Testis (tissue), 3 donors: ENCODE data around the gene RNU6-7. TPM values are rescaled to one million over a fixed set of nuclear protein-coding genes. Genes with fewer than 3 reads are reported as not detected.

Experiments
- DNase-seq: peaks from one replicate; pipeline ENCODE4 v3.0.0-alpha.2; 2019
- H3K27ac ChIP-seq, 2 donors: fragments of 200-600 bp; sonication (generic); one replicate each; pipeline ENCODE4 v1.5.1; 2019
- H3K27me3 ChIP-seq: fragments of 200-600 bp; sonication (generic); one replicate; pipeline ENCODE4 v1.5.1; 2019
- H3K36me3 ChIP-seq: fragments of 200-600 bp; sonication (generic); one replicate; pipeline ENCODE4 v1.5.1; 2017; ENCODE audit warnings: low read depth; ENCODE audit errors: missing control alignments
- H3K4me1 ChIP-seq: fragments of 200-600 bp; sonication (generic); one replicate; pipeline ENCODE4 v1.5.1; 2019
- H3K4me3 ChIP-seq, 2 donors: fragments of 200-600 bp; sonication (generic); one replicate each; pipeline ENCODE4 v1.5.1; 2017 to 2019
- H3K9me3 ChIP-seq: fragments of 200-600 bp; sonication (generic); one replicate; pipeline ENCODE4 v1.5.1; 2017
- POLR2A ChIP-seq: fragments of 450-650 bp; IDR thresholded peaks from one replicate; pipeline ENCODE4 v1.6.1; 2017; ENCODE audit warnings: antibody characterized with exemption, mild to moderate bottlenecking, moderate library complexity
- WGBS, 2 donors: methylation state at CpG; one replicate each; pipeline ENCODE4 v1.1.5; 2018; 5-methylcytosine and 5-hydroxymethylcytosine counted together
- intact Hi-C: fragments of 100-400 bp; cut with DNase I; formaldehyde crosslinking; loops from one replicate; pipeline ENCODE4 v1.15.1; 2023; ENCODE audit warnings: low total_unique reads
- polyA plus RNA-seq: library from polyadenylated mRNA; stranded (reverse); fragments of 350-450 nt; fragmentation: Illumina TruSeq; extraction: RNeasy Lipid Tissue Mini Kit (QIAGEN cat#74804); gene quantifications from one replicate; pipeline ENCODE4 v1.2.3, GENCODE V29; 2014; ENCODE audit warnings: low read depth, low replicate concordance; ENCODE audit not compliant: insufficient read depth
- total RNA-seq, 2 donors: library from RNA; depleted of rRNA; stranded (reverse); fragments of >200 nt; gene quantifications; one replicate each; pipeline ENCODE4 v1.2.3, GENCODE V29; 2016
- TF ChIP-seq, protein P1 (sequence below), 3 experiments: fragments of 450-650 bp in 2 of 3; fragments of 200-600 bp in 1 of 3; sonication (generic) in 1 of 3; IDR thresholded peaks; one replicate each; pipeline ENCODE4 v1.5.1; 2016 to 2019; ENCODE audit warnings: antibody characterized with exemption in 3 of 3, mild to moderate bottlenecking in 2 of 3, moderate library complexity in 1 of 3

The RNU6-7 gene
- total and polyA plus RNA-seq, 3 donors from 2014 or later, result not detected

DNA sequence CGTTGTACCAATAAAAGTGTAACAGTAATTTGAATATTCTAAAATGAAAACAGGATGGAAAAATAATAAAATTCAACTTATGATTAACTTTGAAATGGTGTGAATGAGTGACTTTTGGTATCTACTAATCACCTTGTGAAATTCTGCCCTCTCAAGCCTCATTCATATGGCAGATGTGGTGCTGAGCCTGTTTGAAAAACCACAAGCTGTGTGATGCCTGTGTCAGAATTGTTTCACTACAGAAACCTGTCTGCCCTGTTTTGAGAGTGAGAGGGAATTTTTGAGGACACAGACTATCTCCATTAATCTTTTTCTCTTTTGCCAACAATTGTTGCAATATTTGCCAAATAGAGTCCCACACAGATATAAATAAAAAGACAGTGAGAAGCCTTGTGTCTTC lies 3.9 kb upstream of the RNU6-7 start:
- H3K27me3 ChIP-seq, result no peaks in the 10 kb centered on the region
- TF ChIP-seq, protein P1, sequence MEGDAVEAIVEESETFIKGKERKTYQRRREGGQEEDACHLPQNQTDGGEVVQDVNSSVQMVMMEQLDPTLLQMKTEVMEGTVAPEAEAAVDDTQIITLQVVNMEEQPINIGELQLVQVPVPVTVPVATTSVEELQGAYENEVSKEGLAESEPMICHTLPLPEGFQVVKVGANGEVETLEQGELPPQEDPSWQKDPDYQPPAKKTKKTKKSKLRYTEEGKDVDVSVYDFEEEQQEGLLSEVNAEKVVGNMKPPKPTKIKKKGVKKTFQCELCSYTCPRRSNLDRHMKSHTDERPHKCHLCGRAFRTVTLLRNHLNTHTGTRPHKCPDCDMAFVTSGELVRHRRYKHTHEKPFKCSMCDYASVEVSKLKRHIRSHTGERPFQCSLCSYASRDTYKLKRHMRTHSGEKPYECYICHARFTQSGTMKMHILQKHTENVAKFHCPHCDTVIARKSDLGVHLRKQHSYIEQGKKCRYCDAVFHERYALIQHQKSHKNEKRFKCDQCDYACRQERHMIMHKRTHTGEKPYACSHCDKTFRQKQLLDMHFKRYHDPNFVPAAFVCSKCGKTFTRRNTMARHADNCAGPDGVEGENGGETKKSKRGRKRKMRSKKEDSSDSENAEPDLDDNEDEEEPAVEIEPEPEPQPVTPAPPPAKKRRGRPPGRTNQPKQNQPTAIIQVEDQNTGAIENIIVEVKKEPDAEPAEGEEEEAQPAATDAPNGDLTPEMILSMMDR (IDR thresholded peaks at IDR 0.05), result no peak
- no peak for TF ChIP-seq POLR2A
- DNase-seq, result no peak
- H3K9me3 ChIP-seq, result no peaks in the 10 kb centered on the region
- H3K36me3 ChIP-seq, result no peaks in the 10 kb centered on the region
- no peak overlapping the region for H3K27ac ChIP-seq
- whole genome bisulfite sequencing, 2 donors, result 79 to 80% methylated on average over 1 of the region's 1 CpG
- intact Hi-C loops, result no loop called here
- H3K4me1 ChIP-seq, result no peaks in the 10 kb centered on the region
- no peak overlapping the region for H3K4me3 ChIP-seq

DNA sequence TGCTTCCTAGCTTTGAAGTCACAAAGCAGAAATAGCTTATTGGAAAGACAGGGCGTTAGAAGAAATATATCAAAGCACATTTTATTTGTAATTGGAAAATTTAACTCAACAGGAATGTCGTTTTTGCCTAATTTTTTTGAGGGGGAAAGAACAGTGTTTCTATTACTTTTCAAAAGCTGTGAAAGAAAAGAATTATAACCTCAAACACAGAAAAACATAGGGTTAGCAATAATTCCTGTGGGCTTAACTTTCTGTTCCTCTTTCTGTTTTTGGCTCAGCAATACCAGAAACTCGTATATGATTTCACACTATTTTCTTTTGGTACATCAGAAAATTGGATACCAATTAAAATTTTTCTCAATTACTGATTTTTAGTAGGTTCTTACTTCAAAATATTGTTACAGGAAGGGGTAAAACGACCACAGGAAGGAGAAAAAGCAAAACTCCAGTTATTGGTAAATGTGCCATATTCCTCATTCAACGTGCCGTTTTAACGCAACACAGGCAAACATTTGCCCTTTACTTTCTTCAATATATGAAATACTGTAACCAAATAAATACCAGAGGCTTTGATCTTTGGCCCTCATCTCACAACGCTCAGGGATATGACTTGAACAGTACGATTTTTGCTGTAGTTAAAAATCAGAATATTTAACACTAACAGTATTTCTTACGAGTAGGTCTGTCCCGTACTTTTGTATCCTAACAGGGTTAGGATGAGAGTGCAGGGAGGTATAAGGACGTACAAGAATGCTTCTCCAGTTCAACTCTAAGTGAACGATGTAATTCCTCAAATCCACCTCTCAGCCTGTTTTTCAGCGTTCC lies 1.3 kb upstream of the RNU6-7 start:
- Histone ChIP-seq H3K4me1 (no peaks in the 10 kb centered on the region), H3K27ac (peak overlapping the region; percentile 89 to 97), H3K27me3 (no peaks in the 10 kb centered on the region), H3K9me3 (no peaks in the 10 kb centered on the region), H3K36me3 (no peaks in the 10 kb centered on the region), H3K4me3 (peak overlapping the region; percentile 82 to 96)
- DNase-seq, result no peak
- intact Hi-C loops, result no loop called here
- TF ChIP-seq, protein P1 (IDR thresholded peaks at IDR 0.05), result no peak
- no peak for TF ChIP-seq POLR2A
- WGBS, 2 donors, result 5 to 7% methylated on average over 13 to 14 of the region's 14 CpGs

DNA sequence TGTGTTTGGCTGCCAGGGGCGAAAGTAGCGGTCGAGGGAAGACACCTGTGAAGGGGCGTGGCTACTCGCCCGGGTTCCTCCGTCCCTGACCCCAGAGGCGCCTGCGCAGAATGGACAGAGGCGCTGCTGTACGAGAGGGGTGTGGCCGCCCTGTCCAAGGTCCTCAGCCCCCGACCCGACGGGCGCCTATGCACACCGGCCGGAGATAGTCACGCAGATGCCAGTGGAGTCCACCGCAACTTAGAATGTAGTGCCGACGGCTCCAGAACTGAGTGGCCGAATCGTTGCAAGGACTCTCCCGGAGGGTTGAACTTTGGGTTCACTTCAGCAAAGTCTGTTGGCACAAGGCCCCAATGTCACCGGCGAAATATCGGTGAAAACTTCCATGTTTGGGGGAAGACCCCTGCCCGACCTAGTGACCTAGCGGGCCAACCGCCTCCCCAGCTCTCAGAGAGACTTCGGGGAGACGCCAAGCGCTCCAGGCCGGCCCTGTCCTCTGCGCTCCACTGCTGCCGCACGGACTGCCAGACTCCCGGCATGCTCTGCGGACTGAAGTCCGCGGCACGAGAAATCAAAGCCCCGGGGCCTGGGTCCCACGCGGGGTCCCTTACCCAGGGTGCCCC lies 541 bp upstream of the RNU6-7 start:
- Histone ChIP-seq H3K36me3 (no peaks in the 10 kb centered on the region), H3K4me3 (peak overlapping the region; percentile 82 to 96), H3K9me3 (no peaks in the 10 kb centered on the region), H3K27ac (peak overlapping the region; percentile 89 to 97), H3K27me3 (no peaks in the 10 kb centered on the region), H3K4me1 (no peaks in the 10 kb centered on the region)
- peak; percentile 95 for DNase-seq
- intact Hi-C loops, result no loop called here
- WGBS, 2 donors, result 1% methylated on average over 18 to 46 of the region's 46 CpGs
- TF ChIP-seq POLR2A, result no peak
- TF ChIP-seq, protein P1 (IDR thresholded peaks at IDR 0.05), result no peak

DNA sequence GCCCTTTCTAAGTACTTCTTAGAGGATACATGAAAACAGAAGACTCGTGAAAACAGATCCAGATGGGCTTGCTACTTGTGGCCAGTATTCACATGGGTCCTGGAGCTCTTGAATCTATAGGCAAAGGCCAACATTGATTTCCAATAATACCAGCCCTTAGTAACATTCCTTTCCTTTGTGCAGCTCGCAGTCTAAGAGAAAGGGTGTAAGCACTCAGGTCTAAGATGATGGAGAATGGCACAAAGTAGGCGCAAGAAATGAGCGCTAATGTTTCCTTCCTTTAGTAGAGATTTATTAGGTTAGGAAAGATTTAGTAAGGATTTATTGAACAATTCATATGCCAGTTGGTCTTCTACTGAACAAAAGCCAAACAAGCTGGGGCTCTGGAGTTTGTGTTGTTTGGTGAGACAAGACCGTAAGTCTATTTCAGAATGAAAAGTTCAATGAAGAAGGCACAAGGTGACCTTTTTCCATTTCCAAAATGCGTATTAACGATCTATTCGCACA lies 699 bp downstream of the RNU6-7 start:
- 1 to 2% methylated on average over 8 of the region's 8 CpGs for WGBS, 2 donors
- peak overlapping the region; percentile 89 to 97 for H3K27ac ChIP-seq
- H3K9me3 ChIP-seq, result no peaks in the 10 kb centered on the region
- peak overlapping the region; percentile 82 to 96 for H3K4me3 ChIP-seq
- DNase-seq, result peak; percentile 18
- H3K36me3 ChIP-seq, result no peaks in the 10 kb centered on the region
- no peaks in the 10 kb centered on the region for H3K4me1 ChIP-seq
- no peaks in the 10 kb centered on the region for H3K27me3 ChIP-seq
- intact Hi-C loops, result loop anchor here (2.0 kb wide), 1 partner anchor 126 kb away; the partner anchor contains the start of gene ARHGAP5
- TF ChIP-seq, protein P1 (IDR thresholded peaks at IDR 0.05), result no peak
- no peak for TF ChIP-seq POLR2A
